ENCODE measurements around the gene CBFA2T3.

DNA sequence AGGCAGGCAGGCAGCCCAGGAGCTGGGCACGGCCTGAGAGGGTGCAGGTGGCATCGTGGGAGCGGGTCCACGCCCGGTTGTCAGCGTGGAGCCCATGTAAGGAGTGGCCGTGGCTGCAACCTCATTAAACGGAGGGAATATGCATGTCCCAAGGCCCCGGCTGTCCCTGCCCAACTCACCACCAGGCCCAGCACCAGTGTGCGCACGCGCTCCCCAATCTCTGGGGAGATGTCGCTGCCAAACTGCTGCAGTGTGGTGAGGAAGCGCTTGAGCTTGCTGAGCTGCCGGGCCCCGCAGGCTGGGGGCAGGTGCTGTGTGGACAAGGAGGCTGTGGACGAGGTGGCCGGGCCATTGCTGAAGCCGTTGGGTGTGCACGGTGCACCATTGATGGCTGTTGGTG is 84.9 kb downstream of the CBFA2T3 start:
- TF ChIP-seq CTCF (IDR thresholded peaks at IDR 0.05 in 4 of 5, conservative IDR thresholded peaks at IDR 0.05 in 1 of 5): no peak
- no peak for TF ChIP-seq POLR2A (IDR thresholded peaks at IDR 0.05)
